BE2C (cell line): ENCODE measurements around the gene RPL41.

Source experiments
- DNase-seq: peaks from one replicate; pipeline ENCODE4 v3.0.0-alpha.2; 2020
- H3K27me3 ChIP-seq: fragments of 250-450 bp; sonication (Bioruptor Pico); 2 replicates; pipeline ENCODE4 v1.5.1; 2020; ENCODE audit warnings: mild to moderate bottlenecking
- H3K36me3 ChIP-seq: fragments of 250-450 bp; sonication (Bioruptor Pico); 2 replicates; pipeline ENCODE4 v1.5.1; 2020; ENCODE audit warnings: mild to moderate bottlenecking
- H3K4me1 ChIP-seq: fragments of 250-450 bp; sonication (Bioruptor Pico); 2 replicates; pipeline ENCODE4 v1.5.1; 2020
- H3K4me3 ChIP-seq: 2 replicates; pipeline ENCODE4 v1.5.1; 2011; ENCODE audit warnings: low read depth, low read length
- H3K9me3 ChIP-seq: fragments of 250-450 bp; sonication (Bioruptor Pico); 2 replicates; pipeline ENCODE4 v1.5.1; 2020
- TF ChIP-seq, protein P1 (sequence below): IDR thresholded peaks from 2 replicates; pipeline ENCODE4 v1.5.1; 2012; ENCODE audit warnings: mild to moderate bottlenecking, low read depth, low read length

Gene RPL41

DNA sequence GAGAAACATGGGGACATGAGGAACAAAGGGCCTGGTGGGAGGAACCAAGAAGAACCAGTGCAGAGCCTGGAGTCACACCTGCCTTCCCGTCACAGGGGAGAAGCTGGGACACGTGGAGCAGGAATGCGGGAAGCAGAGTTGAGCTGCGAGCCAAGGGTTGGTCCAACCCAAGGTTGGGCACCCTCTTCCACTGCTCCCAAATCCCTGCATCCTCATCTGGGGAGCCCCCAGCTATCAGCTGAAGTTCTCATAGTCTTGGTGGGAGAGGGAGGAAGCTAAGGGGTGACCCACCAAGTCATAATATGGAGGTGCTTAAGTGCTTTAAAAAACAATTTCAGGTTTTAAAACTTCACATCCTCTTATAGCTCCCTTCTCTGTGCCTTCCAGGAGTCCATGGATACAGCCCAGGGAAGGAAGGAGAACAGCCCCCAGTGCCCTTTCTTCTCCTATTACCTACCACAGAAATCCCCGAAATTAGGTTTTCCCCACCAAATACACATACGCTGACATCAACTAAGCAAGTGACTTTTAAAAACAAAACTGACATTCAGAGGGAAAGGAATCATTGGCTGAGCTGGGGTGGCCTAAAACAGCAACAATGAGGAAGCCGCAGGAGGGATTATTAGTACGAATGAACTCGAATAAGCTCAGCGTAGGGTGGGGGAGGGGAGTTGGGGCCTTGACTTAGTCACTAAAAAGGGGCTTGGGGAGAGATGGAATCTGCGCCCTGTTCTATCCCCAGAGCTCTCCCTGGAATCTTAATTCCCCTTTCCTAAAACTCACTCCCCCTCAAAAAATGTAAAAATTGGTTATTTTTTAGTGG is 46.2 kb downstream of the RPL41 start:
- TF ChIP-seq, protein P1, sequence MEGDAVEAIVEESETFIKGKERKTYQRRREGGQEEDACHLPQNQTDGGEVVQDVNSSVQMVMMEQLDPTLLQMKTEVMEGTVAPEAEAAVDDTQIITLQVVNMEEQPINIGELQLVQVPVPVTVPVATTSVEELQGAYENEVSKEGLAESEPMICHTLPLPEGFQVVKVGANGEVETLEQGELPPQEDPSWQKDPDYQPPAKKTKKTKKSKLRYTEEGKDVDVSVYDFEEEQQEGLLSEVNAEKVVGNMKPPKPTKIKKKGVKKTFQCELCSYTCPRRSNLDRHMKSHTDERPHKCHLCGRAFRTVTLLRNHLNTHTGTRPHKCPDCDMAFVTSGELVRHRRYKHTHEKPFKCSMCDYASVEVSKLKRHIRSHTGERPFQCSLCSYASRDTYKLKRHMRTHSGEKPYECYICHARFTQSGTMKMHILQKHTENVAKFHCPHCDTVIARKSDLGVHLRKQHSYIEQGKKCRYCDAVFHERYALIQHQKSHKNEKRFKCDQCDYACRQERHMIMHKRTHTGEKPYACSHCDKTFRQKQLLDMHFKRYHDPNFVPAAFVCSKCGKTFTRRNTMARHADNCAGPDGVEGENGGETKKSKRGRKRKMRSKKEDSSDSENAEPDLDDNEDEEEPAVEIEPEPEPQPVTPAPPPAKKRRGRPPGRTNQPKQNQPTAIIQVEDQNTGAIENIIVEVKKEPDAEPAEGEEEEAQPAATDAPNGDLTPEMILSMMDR: no peak
- H3K27me3 ChIP-seq: no peaks in the 10 kb centered on the region; the same call in 1 of the 2 replicates
- peaks cover 67% of the 10 kb centered on the region for H3K36me3 ChIP-seq
- no peaks in the 10 kb centered on the region; the same call in 1 of the 2 replicates for H3K4me1 ChIP-seq
- no peak for DNase-seq
- H3K9me3 ChIP-seq: no peaks in the 10 kb centered on the region
- H3K4me3 ChIP-seq: no peak overlapping the region

- peaks cover 74% of the 10 kb centered on the region for H3K36me3 ChIP-seq
- TF ChIP-seq, protein P1: no peak
- H3K4me3 ChIP-seq: no peak overlapping the region
- H3K27me3 ChIP-seq: no peaks in the 10 kb centered on the region; the same call in 1 of the 2 replicates
- no peaks in the 10 kb centered on the region for H3K9me3 ChIP-seq
- H3K4me1 ChIP-seq: no peaks in the 10 kb centered on the region; the same call in 1 of the 2 replicates
- DNase-seq: no peak
Observed at GRCh38 chr12:56163533-56164344, 47.3 kb downstream of the RPL41 start.

DNA sequence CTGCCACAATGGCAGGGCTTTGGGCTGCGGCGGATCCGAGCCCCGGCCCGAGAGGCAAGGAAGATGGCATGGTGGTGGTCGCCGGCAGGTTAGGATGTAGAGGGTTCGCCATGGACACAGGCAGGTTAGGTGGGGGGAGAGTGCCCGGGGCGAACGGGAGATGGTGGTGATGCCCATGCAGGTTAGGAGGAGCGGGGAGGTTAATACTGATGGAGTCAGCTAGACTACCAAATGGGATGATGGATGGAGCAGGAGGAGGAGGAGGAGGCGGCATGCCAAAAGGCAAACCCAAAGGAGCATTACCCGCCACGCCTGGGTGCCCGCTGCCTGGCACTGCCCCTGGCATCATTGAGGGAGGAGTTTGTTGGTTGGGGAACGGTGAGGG is 47.9 kb downstream of the RPL41 start:
- Histone ChIP-seq H3K36me3 (peaks cover 79% of the 10 kb centered on the region), H3K9me3 (no peaks in the 10 kb centered on the region), H3K4me3 (no peak overlapping the region), H3K27me3 (no peaks in the 10 kb centered on the region; the same call in 1 of the 2 replicates), H3K4me1 (no peaks in the 10 kb centered on the region; the same call in 1 of the 2 replicates)
- DNase-seq: no peak
- TF ChIP-seq, protein P1: no peak

DNA sequence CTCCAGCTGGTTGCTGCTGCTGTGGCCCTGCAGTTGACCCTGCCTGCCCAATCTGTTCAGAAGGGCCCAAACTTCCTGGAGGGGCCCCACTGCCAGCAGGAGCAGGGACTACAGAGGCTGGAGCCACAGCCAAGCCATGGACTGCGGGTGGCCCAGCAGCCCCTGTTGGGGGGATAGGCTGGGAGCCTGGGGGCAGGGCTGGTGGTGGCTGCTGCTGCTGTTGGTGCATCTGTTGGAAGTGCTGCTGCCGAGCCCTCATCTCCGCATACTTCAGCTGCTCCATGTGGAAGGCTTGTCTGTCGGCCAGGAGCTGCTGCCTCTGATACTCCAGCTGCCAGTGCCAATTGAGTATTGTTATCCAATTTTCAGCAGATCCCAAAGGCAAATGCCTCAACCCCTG is 48.9 kb downstream of the RPL41 start:
- no peak for DNase-seq
- Histone ChIP-seq H3K27me3 (no peaks in the 10 kb centered on the region; the same call in 1 of the 2 replicates), H3K4me1 (no peaks in the 10 kb centered on the region), H3K36me3 (peaks cover 76% of the 10 kb centered on the region), H3K9me3 (no peaks in the 10 kb centered on the region), H3K4me3 (no peak overlapping the region)
- TF ChIP-seq, protein P1: no peak
